K562 (cell line): ENCODE results near the gene CLIC1. TPM values are rescaled to one million over a fixed set of nuclear protein-coding genes. Genes with fewer than 3 reads are reported as not detected.

Experiments used
- ATAC-seq: fragments of 200-7000 bp; cut with Tn5 transposase; 3 replicates; pipeline ENCODE4 v1.9.1; 2020; ENCODE audit warnings: moderate library complexity
- BruUV-seq: library from RNA; stranded (reverse); fragments of 400-500 nt; replicated peaks from 2 replicates; lab custom pipeline; 2021; lab: Mats Ljungman, UMichigan
- CTCF ChIA-PET: fragments of 300-600 bp; formaldehyde crosslinking; extraction: SDS; loops from one replicate; lab custom pipeline; 2021; ENCODE audit warnings: low intra/inter-chr PET ratio; lab: Yijun Ruan, JAX
- POLR2A ChIA-PET: fragments of 300-600, 350-650 bp; sonication (Branson Sonifier 250); formaldehyde crosslinking; extraction: SDS; loops from one replicate; lab custom pipeline; 2021; ENCODE audit warnings: antibody characterized with exemption, inconsistent platforms; lab: Yijun Ruan, JAX
- DNase-seq, 4 experiments: peaks; one replicate each; pipeline versions ENCODE4 v3.0.0 to v3.0.0-alpha.2; 2011 to 2018; ENCODE audit warnings: low spot score in 3 of 4, mixed read lengths in 3 of 4; ENCODE audit errors: extremely low read depth in 1 of 4
- FAIRE-seq: peaks from 2 replicates; lab custom pipeline; 2011; peaks lifted over from hg19 to GRCh38; lab: Jason Lieb, UNC
- H2AFZ ChIP-seq: 2 replicates; pipeline ENCODE4 v1.6.0; 2011; ENCODE audit warnings: low read depth, low read length, control low read depth, inconsistent platforms
- H3K27ac ChIP-seq: fragments of 200-600 bp; 3 replicates; pipeline ENCODE4 v1.8.0; 2011; ENCODE audit warnings: low read depth, mild to moderate bottlenecking, control low read depth, inconsistent platforms, low read length, moderate library complexity, mixed read lengths; ENCODE audit errors: extremely low read depth
- H3K27me3 ChIP-seq, 2 experiments: fragments of 300-600 bp in 1 of 2; 2 replicates in 1 of 2; 3 replicates in 1 of 2; pipeline versions ENCODE4 v1.6.0 to v1.8.0; 2011; ENCODE audit warnings: inconsistent platforms in 2 of 2, low read length in 2 of 2, mild to moderate bottlenecking in 1 of 2, mixed read lengths in 1 of 2, moderate library complexity in 1 of 2; ENCODE audit not compliant: control insufficient read depth in 2 of 2, insufficient read depth in 2 of 2
- H3K36me3 ChIP-seq: fragments of 300-600 bp; 3 replicates; pipeline ENCODE4 v1.8.0; 2011; ENCODE audit warnings: mild to moderate bottlenecking, low read length, inconsistent platforms; ENCODE audit not compliant: control insufficient read depth, insufficient read depth
- H3K4me1 ChIP-seq, 2 experiments: fragments of 200-600 bp in 1 of 2; replicated peaks in 1 of 2; 2 replicates in 1 of 2; 3 replicates in 1 of 2; pipeline versions ENCODE4 v1.5.1 to v1.8.0; 2011; ENCODE audit warnings: inconsistent platforms in 2 of 2, low read length in 2 of 2, mild to moderate bottlenecking in 1 of 2, mixed read lengths in 1 of 2, moderate library complexity in 1 of 2; ENCODE audit not compliant: control insufficient read depth in 2 of 2, insufficient read depth in 2 of 2
- H3K4me2 ChIP-seq: 2 replicates; pipeline ENCODE4 v1.6.1; 2011; ENCODE audit warnings: low read length, control low read depth, inconsistent platforms, mixed read lengths; ENCODE audit not compliant: insufficient read depth
- H3K4me3 ChIP-seq: fragments of 200-600 bp; sonication (generic), shearing (Covaris generic); 2 replicates; pipeline ENCODE4 v1.5.1; 2016; ENCODE audit warnings: control low read depth, inconsistent platforms
- H3K79me2 ChIP-seq: fragments of 200-600 bp; 3 replicates; pipeline ENCODE4 v1.8.0; 2011; ENCODE audit warnings: low read length, inconsistent platforms; ENCODE audit not compliant: control insufficient read depth, insufficient read depth
- H3K9ac ChIP-seq, 2 experiments: 2 replicates each; pipeline versions ENCODE4 v1.6.0 to v1.6.1; 2011; ENCODE audit warnings: low read depth in 2 of 2, low read length in 2 of 2, control low read depth in 1 of 2, inconsistent platforms in 1 of 2, mild to moderate bottlenecking in 1 of 2, mixed read lengths in 1 of 2; ENCODE audit not compliant: insufficient read depth in 1 of 2
- H3K9me1 ChIP-seq: one replicate; pipeline ENCODE4 v1.6.0; 2011; ENCODE audit warnings: inconsistent platforms, mild to moderate bottlenecking, low read length, moderate library complexity; ENCODE audit not compliant: control insufficient read depth, insufficient read depth
- H3K9me3 ChIP-seq: replicated peaks from 2 replicates; pipeline ENCODE4 v1.5.1; 2011; ENCODE audit warnings: low read depth, low read length, inconsistent platforms; ENCODE audit not compliant: control insufficient read depth, insufficient read depth
- H4K20me1 ChIP-seq: replicated peaks from 2 replicates; pipeline ENCODE4 v1.6.1; 2011; ENCODE audit warnings: low read length, inconsistent platforms, mixed read lengths; ENCODE audit not compliant: control insufficient read depth, insufficient read depth
- GTF3C2 ChIP-seq: IDR thresholded peaks from 3 replicates; pipeline ENCODE4 v1.6.1; 2011; ENCODE audit warnings: borderline replicate concordance, mild to moderate bottlenecking, moderate library complexity; ENCODE audit not compliant: insufficient read length; ENCODE audit errors: extremely low read depth
- TFAP4 ChIP-seq: sonication (generic); formaldehyde crosslinking; IDR thresholded peaks from 2 replicates; pipeline ENCODE4 v1.8.0; 2022; ENCODE audit warnings: missing genetic modification reagents, mild to moderate bottlenecking, moderate library complexity, borderline replicate concordance
- WGBS: fragments of 100-300 bp; shearing (Covaris generic); methylation state at CpG from one replicate; pipeline ENCODE4 v1.1.6; 2016; ENCODE audit warnings: low coverage, mixed read lengths; ENCODE audit not compliant: insufficient coverage; ENCODE audit errors: missing lambda C conversion rate; 5-methylcytosine and 5-hydroxymethylcytosine counted together
- in situ Hi-C: fragments of 300-500 bp; cut with MboI; formaldehyde crosslinking; loops from 4 replicates; pipeline ENCODE4 v1.15.0; 2018; ENCODE audit warnings: inconsistent platforms, mixed read lengths
- intact Hi-C: fragments of 100-400 bp; cut with micrococcal nuclease; formaldehyde crosslinking; loops from 2 replicates; pipeline ENCODE4 v1.14.2; 2022
- polyA plus RNA-seq, 8 experiments: library from polyadenylated mRNA; depleted of rRNA in 4 of 8; stranded (reverse) in 5 of 8; unstranded in 3 of 8; fragments of >200 nt; fragmentation: Nextera tagmentation in 2 of 8; fragmentation: Illumina TruSeq in 1 of 8; extraction: Ambion mirVana in 2 of 8; extraction: Trizol in 1 of 8; gene quantifications; 2 replicates each; pipeline versions ENCODE4 v1.2.1 to v1.2.3, GENCODE V29; 2011 to 2014; ENCODE audit warnings: inconsistent platforms in 1 of 8, missing spikeins in 1 of 8
- total RNA-seq, 7 experiments: library from RNA; depleted of rRNA in 6 of 7; stranded (reverse); fragments of >200 nt in 6 of 7; fragmentation: Illumina TruSeq in 2 of 7; extraction: Trizol in 2 of 7; gene quantifications; 2 replicates each; pipeline versions ENCODE4 v1.2.1 to v1.2.3, GENCODE V29; 2011 to 2021; ENCODE audit warnings: low replicate concordance in 1 of 7

CLIC1 gene
- total and polyA plus RNA-seq, 9 of the 15 experiments (the other 6 are each of a cell fraction or from before 2014, with no cell fraction given), result 1,267 to 2,419 (median 1,808) TPM

- in situ Hi-C loops (no loop called here), intact Hi-C loops (no loop called here)
- Histone ChIP-seq H3K9me3 (no peaks in the 10 kb centered on the region), H3K4me3 (no peak within 1 kb of the TSS), H3K27ac (no peak within 1 kb of the TSS), H3K79me2 (no peaks in the 10 kb centered on the region), H3K9ac (peak within 1 kb of the TSS in 1 of 2 experiments; percentile 31; a peak in 1 of 4 replicates), H2AFZ (no peak within 1 kb of the TSS), H3K36me3 (peaks cover 6% of the 10 kb centered on the region; the same call in 1 of the 3 replicates), H3K27me3 (no peaks in the 10 kb centered on the region), H4K20me1 (no peaks in the 10 kb centered on the region), H3K4me1 (peaks cover 26 to 31% of the 10 kb centered on the region in 2 experiments), H3K9me1 (no peaks in the 10 kb centered on the region), H3K4me2 (no peak within 1 kb of the TSS)
- no peak for FAIRE-seq
- DNase-seq, result no peak
- BruUV-seq, result no TSS peak
- TF ChIP-seq GTF3C2, result no peak
- TF ChIP-seq TFAP4 (CRISPR knock-in tag), result 0 out of 2 replicates have a peak, but pooled peaks have one; percentile 26
- POLR2A ChIA-PET, result interaction anchor here (0.6 to 15.0 kb wide), 10 partner anchors 10 to 367 kb away, joined by 3 to 236 read pairs (median 6); partner anchors contain the start of genes ABHD16A, CLIC1, CSNK2B and DDAH2
- ATAC-seq, result no peak
- WGBS, result 15% methylated on average over 4 of the region's 4 CpGs
- CTCF ChIA-PET, result no interaction called here
Measured at GRCh38 chr6:31721351-31722020, 14.8 kb downstream of the CLIC1 start, which contains the start of gene LY6G6C. LY6G6C (minus strand) TSS chr6:31721746; CDS start chr6:31721679, 67 bp downstream.
